Measurements from ENCODE around the gene PIAS1.
"Not testable (repeated sequence)": the region's sequence is repeated elsewhere in the genome, so short reads cannot be mapped to it uniquely, and the experiment has no call there.

PIAS1 gene

GRCh38 chr15:68056097-68056865 is 2.2 kb downstream of the PIAS1 start:
- H3K4me3 ChIP-seq (ENCODE audit: low read depth, low read length) = no peak overlapping the region; the same call in 1 of the 2 replicates
- DNase-seq (ENCODE audit: low read depth) = no peak
- TF ChIP-seq CTCF (IDR thresholded peaks at IDR 0.05; ENCODE audit: control insufficient read depth, extremely low read depth, insufficient read depth) = no peak

- no peak overlapping the region for H3K4me3 ChIP-seq (ENCODE audit: low read depth, low read length)
- no peak for DNase-seq (ENCODE audit: low read depth)
- TF ChIP-seq CTCF (IDR thresholded peaks at IDR 0.05; ENCODE audit: control insufficient read depth, extremely low read depth, insufficient read depth) = no peak
Measured at GRCh38 chr15:68057034-68057433, 2.9 kb downstream of the PIAS1 start.

GRCh38 chr15:68057758-68058157 is 3.6 kb downstream of the PIAS1 start:
- no peak for TF ChIP-seq CTCF (IDR thresholded peaks at IDR 0.05; ENCODE audit: control insufficient read depth, extremely low read depth, insufficient read depth)
- no peak overlapping the region for H3K4me3 ChIP-seq (ENCODE audit: low read depth, low read length)
- no peak for DNase-seq (ENCODE audit: low read depth)

GRCh38 chr15:68058970-68059369 is 4.9 kb downstream of the PIAS1 start:
- not testable (repeated sequence) for DNase-seq (ENCODE audit: low read depth); H3K4me3 ChIP-seq (ENCODE audit: low read depth, low read length)

- no peak for DNase-seq (ENCODE audit: low read depth)
- H3K4me3 ChIP-seq (ENCODE audit: low read depth, low read length) = no peak overlapping the region
- TF ChIP-seq CTCF (IDR thresholded peaks at IDR 0.05; ENCODE audit: control insufficient read depth, extremely low read depth, insufficient read depth) = no peak
Measured at GRCh38 chr15:68059630-68060029, 5.5 kb downstream of the PIAS1 start.

GRCh38 chr15:68061171-68061570 is 7.1 kb downstream of the PIAS1 start:
- TF ChIP-seq CTCF (IDR thresholded peaks at IDR 0.05; ENCODE audit: control insufficient read depth, extremely low read depth, insufficient read depth) = no peak
- no peak for DNase-seq (ENCODE audit: low read depth)
- H3K4me3 ChIP-seq (ENCODE audit: low read depth, low read length) = no peak overlapping the region

- no peak for TF ChIP-seq CTCF (IDR thresholded peaks at IDR 0.05; ENCODE audit: control insufficient read depth, extremely low read depth, insufficient read depth)
- DNase-seq (ENCODE audit: low read depth) = no peak
- H3K4me3 ChIP-seq (ENCODE audit: low read depth, low read length) = no peak overlapping the region
Measured at GRCh38 chr15:68061602-68062001, 7.5 kb downstream of the PIAS1 start.

All from LNCaP clone FGC (cell line).